SU-DHL-6 (cell line): Measurements from ENCODE around the gene USP47.

Experiments used
- H2AFZ ChIP-seq: fragments of 200-600 bp; sonication (generic); 2 replicates; pipeline ENCODE4 v1.6.1; 2014; ENCODE audit warnings: low read depth, mild to moderate bottlenecking, moderate library complexity, mixed read lengths, antibody characterized with exemption, low read length; ENCODE audit not compliant: severe bottlenecking
- H3F3A ChIP-seq: fragments of 200-600 bp; shearing (Covaris generic); 2 replicates; pipeline ENCODE4 v1.6.0; 2016; ENCODE audit warnings: antibody characterized with exemption, mild to moderate bottlenecking; ENCODE audit not compliant: insufficient read depth
- H3K27ac ChIP-seq: fragments of 200-600 bp; sonication (generic); 2 replicates; pipeline ENCODE4 v1.5.1; 2016; ENCODE audit warnings: low read depth, mild to moderate bottlenecking, low read length, moderate library complexity, mixed read lengths
- H3K27me3 ChIP-seq: fragments of 200-600 bp; sonication (generic), shearing (Covaris generic); 2 replicates; pipeline ENCODE4 v1.6.0; 2014; ENCODE audit warnings: mild to moderate bottlenecking, low read length
- H3K36me3 ChIP-seq: fragments of 200-600 bp; sonication (generic); 2 replicates; pipeline ENCODE4 v1.6.1; 2014; ENCODE audit warnings: mild to moderate bottlenecking, low read length, mixed read lengths
- H3K4me2 ChIP-seq: fragments of 300-600, 200-600 bp; shearing (Covaris generic), sonication (generic); 2 replicates; pipeline ENCODE4 v1.6.0; 2014; ENCODE audit warnings: low read length, low read depth, mild to moderate bottlenecking; ENCODE audit not compliant: poor library complexity, severe bottlenecking
- H3K4me3 ChIP-seq: fragments of 200-600 bp; sonication (generic); 2 replicates; pipeline ENCODE4 v1.5.1; 2014; ENCODE audit warnings: antibody characterized with exemption, low read length, mild to moderate bottlenecking, mixed read lengths; ENCODE audit not compliant: insufficient read depth, poor library complexity, severe bottlenecking
- H3K79me2 ChIP-seq: fragments of 200-600 bp; sonication (generic); 2 replicates; pipeline ENCODE4 v1.6.1; 2014; ENCODE audit warnings: mild to moderate bottlenecking, low read length, moderate library complexity; ENCODE audit not compliant: insufficient read depth
- H3K9ac ChIP-seq: fragments of 200-600 bp; sonication (generic); 2 replicates; pipeline ENCODE4 v1.7.0; 2014; ENCODE audit warnings: mild to moderate bottlenecking, low read length
- H3K9me2 ChIP-seq: fragments of 200-600 bp; sonication (generic); replicated peaks from 2 replicates; pipeline ENCODE4 v1.6.1; 2014; ENCODE audit warnings: low read length; ENCODE audit not compliant: insufficient read depth
- H3K9me3 ChIP-seq: fragments of 200-600 bp; sonication (generic); 2 replicates; pipeline ENCODE4 v1.6.1; 2014; ENCODE audit warnings: low read length, mixed read lengths; ENCODE audit not compliant: insufficient read depth
- H4K20me1 ChIP-seq: fragments of 200-600 bp; sonication (generic); 2 replicates; pipeline ENCODE4 v1.6.1; 2014; ENCODE audit warnings: low read depth, mild to moderate bottlenecking, antibody characterized with exemption, low read length, moderate library complexity, mixed read lengths
- CTCF ChIP-seq: fragments of 200-600 bp; sonication (generic); IDR thresholded peaks from one replicate; pipeline ENCODE4 v1.5.1; 2017; ENCODE audit warnings: antibody characterized with exemption, mild to moderate bottlenecking, low read length, moderate library complexity; ENCODE audit not compliant: insufficient read depth, poor library complexity, severe bottlenecking
- EZH2phosphoT487 ChIP-seq: fragments of 200-600 bp; sonication (generic), shearing (Covaris generic); conservative IDR thresholded peaks from 2 replicates; pipeline ENCODE4 v1.6.1; 2018; ENCODE audit warnings: mild to moderate bottlenecking, antibody characterized with exemption, low read length, moderate library complexity, mixed read lengths

Gene USP47

DNA sequence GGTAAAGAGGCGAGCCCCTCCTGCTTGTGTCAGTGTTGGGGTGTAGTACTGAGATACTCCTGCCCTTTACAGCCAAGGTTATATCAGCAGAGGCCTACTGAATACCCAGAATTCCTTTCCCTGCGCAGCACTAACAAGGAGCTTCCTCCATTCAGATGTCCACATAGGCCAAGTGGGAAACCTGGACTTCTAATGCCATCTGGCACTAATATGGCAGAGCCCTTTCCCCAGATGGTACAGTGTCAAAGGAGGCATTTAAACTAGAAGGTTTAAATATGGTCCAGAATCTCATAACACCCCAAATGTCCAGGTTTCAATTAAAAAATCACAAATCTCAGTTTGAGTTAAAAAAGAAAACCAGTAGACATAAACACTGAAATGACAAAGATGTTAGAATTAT lies 68.8 kb downstream of the USP47 start:
- no peak overlapping the region for H3K27ac ChIP-seq
- H3K4me2 ChIP-seq = no peak overlapping the region
- no peaks in the 10 kb centered on the region for H3K9me3 ChIP-seq
- H3F3A ChIP-seq = no peaks in the 10 kb centered on the region
- H3K27me3 ChIP-seq = no peaks in the 10 kb centered on the region
- no peak overlapping the region for H3K9ac ChIP-seq
- no peaks in the 10 kb centered on the region for H4K20me1 ChIP-seq
- H3K9me2 ChIP-seq = no peaks in the 10 kb centered on the region
- H2AFZ ChIP-seq = no peak overlapping the region
- H3K79me2 ChIP-seq = no peaks in the 10 kb centered on the region
- H3K36me3 ChIP-seq = peaks cover 14% of the 10 kb centered on the region
- no peak overlapping the region for H3K4me3 ChIP-seq
- TF ChIP-seq CTCF = no peak
- no peak for TF ChIP-seq EZH2phosphoT487

GRCh38 chr11:11913395-11913794 lies 71.6 kb downstream of the USP47 start:
- Histone ChIP-seq H3K36me3 (0 out of 2 replicates have a peak, but pooled peaks cover 5% of the 10 kb centered on the region), H4K20me1 (no peaks in the 10 kb centered on the region), H2AFZ (no peak overlapping the region), H3K9me2 (no peaks in the 10 kb centered on the region), H3K27ac (no peak overlapping the region), H3K4me2 (no peak overlapping the region), H3K79me2 (no peaks in the 10 kb centered on the region), H3K9me3 (no peaks in the 10 kb centered on the region), H3F3A (no peaks in the 10 kb centered on the region), H3K9ac (no peak overlapping the region), H3K4me3 (no peak overlapping the region), H3K27me3 (no peaks in the 10 kb centered on the region)
- TF ChIP-seq EZH2phosphoT487 = no peak
- no peak for TF ChIP-seq CTCF

GRCh38 chr11:11915625-11916024 lies 73.9 kb downstream of the USP47 start:
- Histone ChIP-seq H2AFZ (no peak overlapping the region), H3K79me2 (no peaks in the 10 kb centered on the region)

More at GRCh38 chr11:11915625-11916024, 73.9 kb downstream of the USP47 start:
- TF ChIP-seq CTCF (no peak), EZH2phosphoT487 (no peak)
- no peak overlapping the region for H3K27ac ChIP-seq
- no peaks in the 10 kb centered on the region for H3K36me3 ChIP-seq
- no peak overlapping the region for H3K4me3 ChIP-seq
- no peak overlapping the region for H3K9ac ChIP-seq
- no peaks in the 10 kb centered on the region for H3F3A ChIP-seq
- H4K20me1 ChIP-seq = no peaks in the 10 kb centered on the region
- H3K9me3 ChIP-seq = no peaks in the 10 kb centered on the region
- H3K27me3 ChIP-seq = no peaks in the 10 kb centered on the region
- no peaks in the 10 kb centered on the region for H3K9me2 ChIP-seq
- no peak overlapping the region for H3K4me2 ChIP-seq
